Glomerular endothelial cell (primary cell): Measurements from ENCODE around the gene SULT1A3. TPM values are rescaled to one million over a fixed set of nuclear protein-coding genes. Genes with fewer than 3 reads are reported as not detected.
"Not testable (repeated sequence)": the region's sequence is repeated elsewhere in the genome, so short reads cannot be mapped to it uniquely, and the experiment has no call there.

ENCODE experiments used
- DNase-seq: peaks from one replicate; pipeline ENCODE4 v3.0.0-alpha.2; 2011; ENCODE audit warnings: low read depth, low spot score; ENCODE audit errors: extremely low read depth
- total RNA-seq: library from RNA; depleted of rRNA; stranded (reverse); fragments of >200 nt; gene quantifications from 2 replicates; pipeline ENCODE4 v1.2.3, GENCODE V29; 2015

SULT1A3 gene
- total RNA-seq, 1 donor from 2014 or later: 19.4 TPM

- no peak for DNase-seq
Observed at GRCh38 chr16:30186782-30187555, 12.1 kb upstream of the SULT1A3 start.

GRCh38 chr16:30187556-30187865 is 11.5 kb upstream of the SULT1A3 start:
- DNase-seq: no peak

GRCh38 chr16:30187971-30188561 is 11.0 kb upstream of the SULT1A3 start:
- DNase-seq: no peak

GRCh38 chr16:30191158-30191557 is 7.9 kb upstream of the SULT1A3 start:
- DNase-seq: not testable (repeated sequence)

DNA sequence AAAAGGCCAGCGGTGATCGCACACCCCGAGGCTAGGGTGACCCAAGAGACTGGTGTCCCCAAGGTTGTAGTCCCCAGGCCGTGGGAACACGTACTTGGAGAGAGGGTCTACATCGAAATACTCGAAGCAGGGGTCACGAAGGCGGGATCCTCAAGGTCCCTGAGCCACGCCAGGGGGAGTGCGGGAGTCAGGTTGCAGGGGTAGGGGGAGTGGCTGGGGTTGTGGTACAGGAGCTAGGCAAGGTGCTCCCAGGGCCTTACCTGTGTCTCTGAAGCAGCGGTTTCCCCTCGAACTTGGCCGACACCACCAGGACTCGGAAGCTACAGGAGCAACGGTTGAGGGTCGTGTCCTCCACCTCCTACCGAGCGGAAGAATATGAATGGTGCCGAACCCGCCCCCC is 6.0 kb upstream of the SULT1A3 start:
- DNase-seq: not testable (repeated sequence)

GRCh38 chr16:30193615-30194014 is 5.4 kb upstream of the SULT1A3 start, which contains the start of the genes BOLA2B and SLX1A:
Gene BOLA2B (minus strand): TSS chr16:30193666. CDS start chr16:30193595, 71 bp downstream.
Gene SLX1A (plus strand): TSS chr16:30193875. CDS start chr16:30194085, 210 bp downstream.
- not testable (repeated sequence) for DNase-seq

GRCh38 chr16:30194172-30194925 is 4.7 kb upstream of the SULT1A3 start:
- not testable (repeated sequence) for DNase-seq

DNA sequence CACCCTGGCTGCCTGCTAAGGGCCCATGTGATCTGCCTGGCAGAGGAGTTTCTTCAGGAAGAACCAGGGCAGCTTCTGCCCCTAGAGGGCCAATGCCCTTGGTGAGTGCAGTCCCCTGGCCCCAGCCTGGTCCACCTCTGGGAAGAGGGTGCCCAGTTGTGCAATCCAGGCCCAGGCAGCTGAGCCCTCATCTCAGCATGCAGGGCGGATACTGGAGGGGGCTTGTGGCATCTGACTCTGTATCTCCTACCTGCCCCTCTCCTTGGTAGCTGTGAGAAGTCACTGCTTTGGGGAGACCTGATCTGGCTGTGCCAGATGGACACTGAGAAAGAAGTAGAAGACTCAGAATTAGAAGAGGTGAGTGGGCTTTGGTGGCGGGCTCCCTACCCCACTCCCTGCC is 2.1 kb upstream of the SULT1A3 start:
- not testable (repeated sequence) for DNase-seq

GRCh38 chr16:30199608-30200343 is 721 bp downstream of the SULT1A3 start:
- not testable (repeated sequence) for DNase-seq

DNA sequence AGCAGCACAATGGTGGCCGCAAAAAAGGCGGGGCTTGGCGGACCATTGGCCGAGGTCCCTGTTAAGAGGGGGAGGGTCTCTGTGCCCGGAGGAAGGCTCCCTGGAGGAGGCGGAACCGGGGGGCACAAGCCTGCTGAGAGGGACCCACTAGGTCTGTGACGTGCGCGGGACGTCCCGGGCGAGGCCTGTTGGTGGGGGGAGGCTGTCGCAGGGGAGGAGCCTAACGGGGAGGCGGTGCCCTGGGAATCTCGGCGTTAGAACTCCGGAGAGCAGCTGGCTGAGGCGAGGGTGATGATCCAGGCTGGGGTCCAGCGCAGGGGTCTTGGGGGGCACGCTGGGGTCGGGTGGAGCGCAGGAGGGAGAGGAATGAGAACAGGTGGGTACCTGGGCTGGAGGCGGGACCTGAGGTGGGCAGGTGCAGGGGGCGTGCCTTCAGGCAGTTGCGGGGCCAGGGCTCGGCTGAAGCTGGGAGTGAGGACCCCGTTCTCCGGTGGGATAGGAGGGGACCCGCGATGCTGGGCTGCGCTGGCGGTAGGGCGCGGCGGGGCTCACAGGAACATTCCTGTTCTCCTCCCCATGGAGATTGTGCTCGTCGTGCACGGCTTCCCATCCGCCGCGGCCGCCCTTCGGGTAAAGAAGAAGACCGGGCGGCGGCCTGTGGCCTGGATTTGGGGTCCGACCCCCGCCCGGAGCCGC is 6.6 kb downstream of the SULT1A3 start:
- not testable (repeated sequence) for DNase-seq

DNA sequence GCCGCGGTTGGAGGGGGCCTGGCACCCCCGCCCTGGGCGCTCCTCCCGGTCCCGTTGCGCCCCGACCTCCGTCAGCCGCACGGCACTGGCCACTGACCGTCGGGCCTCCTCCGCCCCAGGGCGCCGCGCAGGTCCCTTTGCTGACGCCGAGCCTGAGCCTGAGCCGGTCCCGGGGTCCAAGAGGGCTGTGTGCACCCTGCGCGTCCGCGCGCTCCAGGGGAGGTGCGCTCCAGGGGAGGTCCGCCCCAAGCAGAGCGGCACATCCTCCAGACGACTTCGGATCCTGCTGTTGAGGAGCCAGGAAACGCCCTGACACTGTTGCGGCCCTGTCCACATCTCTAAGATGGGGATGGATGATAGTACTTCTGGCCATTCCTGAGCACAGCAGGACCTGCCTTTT is 7.2 kb downstream of the SULT1A3 start:
- DNase-seq: not testable (repeated sequence)

DNA sequence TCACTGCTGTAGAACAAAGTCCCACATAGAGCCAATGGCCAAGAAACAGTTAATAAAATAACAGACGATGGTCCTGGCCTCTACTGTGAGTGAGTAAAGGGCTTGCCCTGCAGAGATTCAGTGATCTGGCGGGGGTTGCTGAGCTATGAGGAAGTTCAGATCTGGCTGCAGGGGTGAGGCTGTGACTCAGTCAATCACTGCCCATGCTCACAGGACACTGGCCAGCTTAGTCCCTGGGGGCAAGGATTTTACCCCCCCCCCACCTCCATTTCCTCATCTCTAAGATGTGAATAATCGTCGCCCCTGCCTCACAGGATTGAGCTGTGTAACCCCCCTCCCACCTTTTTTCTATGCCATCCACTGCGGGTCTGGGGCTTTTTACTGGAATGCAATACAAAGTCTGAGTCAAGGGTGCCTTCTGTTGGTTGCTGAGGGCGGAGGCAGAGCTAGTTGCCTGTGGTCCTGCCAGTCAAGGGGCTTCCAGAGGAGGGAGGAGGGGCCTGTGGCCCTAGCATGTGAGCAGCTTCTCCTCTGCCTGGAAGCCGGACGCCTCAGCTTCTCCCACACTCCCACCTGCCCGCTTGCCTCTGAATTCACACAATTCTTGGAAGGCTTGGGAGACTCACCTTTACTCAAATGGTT is 8.1 kb downstream of the SULT1A3 start:
- DNase-seq: not testable (repeated sequence)

GRCh38 chr16:30209032-30209431 is 10.0 kb downstream of the SULT1A3 start:
- not testable (repeated sequence) for DNase-seq

DNA sequence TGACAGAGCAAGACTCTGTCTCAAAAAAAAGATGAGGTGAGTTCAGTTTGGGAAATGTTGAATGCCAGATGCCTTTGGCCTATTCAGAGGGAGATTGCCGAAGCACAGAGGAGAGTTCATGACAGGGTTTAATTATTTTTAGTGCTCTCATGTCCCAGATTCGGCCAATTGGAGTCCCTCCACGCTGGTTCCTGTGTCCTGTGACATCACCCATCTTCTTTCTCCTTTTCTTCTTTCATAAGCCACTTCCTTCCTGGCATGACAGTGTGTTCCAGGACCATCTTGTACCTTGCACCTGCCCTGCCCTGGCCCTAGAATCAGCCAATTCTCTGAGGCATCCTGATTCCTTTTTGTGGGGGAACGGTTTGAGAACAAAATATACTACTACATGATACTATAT is 12.4 kb downstream of the SULT1A3 start:
- not testable (repeated sequence) for DNase-seq

DNA sequence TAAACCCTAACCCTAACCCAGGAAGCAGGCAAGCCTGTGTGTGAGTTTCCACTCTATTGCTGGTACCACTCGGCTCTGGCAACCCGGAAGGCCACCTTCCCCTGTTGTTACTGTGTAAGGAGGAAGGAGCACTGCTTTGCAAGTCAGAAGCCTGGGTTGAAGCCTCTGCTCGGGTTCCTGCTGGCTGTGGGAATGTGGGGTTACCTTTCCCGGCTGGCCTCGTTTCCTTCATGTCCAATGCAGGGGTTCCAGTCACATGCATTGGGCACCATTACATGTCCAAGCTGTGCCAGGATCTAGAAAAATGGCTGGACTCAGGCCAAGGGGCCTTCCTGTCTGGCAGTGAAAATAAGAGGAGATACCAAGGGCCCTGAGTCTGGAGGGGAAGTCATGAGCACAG is 18.0 kb downstream of the SULT1A3 start:
- DNase-seq: not testable (repeated sequence)

- not testable (repeated sequence) for DNase-seq
Observed at GRCh38 chr16:30248379-30248778, 49.3 kb downstream of the SULT1A3 start, which contains the start of gene NPIPB13. Gene NPIPB13 (minus strand): TSS chr16:30248479. CDS start chr16:30245573, 2,906 bp downstream.
